ENCODE data around the gene ITPR1.

DNA sequence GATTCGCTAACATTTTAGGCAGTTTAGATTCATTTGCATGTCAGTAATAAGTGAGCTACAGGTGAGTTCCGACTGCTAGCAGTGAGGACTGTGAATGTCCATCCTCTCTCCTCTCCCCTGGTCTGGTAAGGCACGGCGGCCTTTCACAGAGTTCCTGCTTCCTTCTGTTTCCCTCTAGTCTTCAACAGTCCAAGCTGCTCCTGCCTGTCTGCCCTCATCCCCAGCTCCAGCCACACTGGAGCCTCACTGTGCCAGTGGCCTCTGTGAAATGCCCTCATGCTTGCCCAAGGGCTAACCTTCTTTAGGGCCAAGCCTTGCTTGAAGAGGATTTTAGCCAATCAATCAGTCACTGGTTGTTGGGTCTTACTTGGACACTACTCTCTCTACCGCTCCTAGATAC is 340.3 kb downstream of the ITPR1 start:
- TF ChIP-seq, protein P1, sequence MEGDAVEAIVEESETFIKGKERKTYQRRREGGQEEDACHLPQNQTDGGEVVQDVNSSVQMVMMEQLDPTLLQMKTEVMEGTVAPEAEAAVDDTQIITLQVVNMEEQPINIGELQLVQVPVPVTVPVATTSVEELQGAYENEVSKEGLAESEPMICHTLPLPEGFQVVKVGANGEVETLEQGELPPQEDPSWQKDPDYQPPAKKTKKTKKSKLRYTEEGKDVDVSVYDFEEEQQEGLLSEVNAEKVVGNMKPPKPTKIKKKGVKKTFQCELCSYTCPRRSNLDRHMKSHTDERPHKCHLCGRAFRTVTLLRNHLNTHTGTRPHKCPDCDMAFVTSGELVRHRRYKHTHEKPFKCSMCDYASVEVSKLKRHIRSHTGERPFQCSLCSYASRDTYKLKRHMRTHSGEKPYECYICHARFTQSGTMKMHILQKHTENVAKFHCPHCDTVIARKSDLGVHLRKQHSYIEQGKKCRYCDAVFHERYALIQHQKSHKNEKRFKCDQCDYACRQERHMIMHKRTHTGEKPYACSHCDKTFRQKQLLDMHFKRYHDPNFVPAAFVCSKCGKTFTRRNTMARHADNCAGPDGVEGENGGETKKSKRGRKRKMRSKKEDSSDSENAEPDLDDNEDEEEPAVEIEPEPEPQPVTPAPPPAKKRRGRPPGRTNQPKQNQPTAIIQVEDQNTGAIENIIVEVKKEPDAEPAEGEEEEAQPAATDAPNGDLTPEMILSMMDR (conservative IDR thresholded peaks at IDR 0.05; ENCODE audit: low read length) = no peak
- no peak for TF ChIP-seq EZH2phosphoT487 (IDR thresholded peaks at IDR 0.05; ENCODE audit: borderline replicate concordance)

Data from Loucy (cell line).